WTC11 (cell line): ENCODE data around the gene RAB13. TPM values are rescaled to one million over a fixed set of nuclear protein-coding genes. Genes with fewer than 3 reads are reported as not detected.

Source experiments
- AFF4 ChIP-seq: sonication (generic); formaldehyde crosslinking; IDR thresholded peaks from 2 replicates; pipeline ENCODE4 v1.8.1; 2023; ENCODE audit warnings: mild to moderate bottlenecking, missing genetic modification reagents, borderline replicate concordance
- AR ChIP-seq: fragments of 250-450 bp; sonication (Bioruptor Pico); IDR thresholded peaks from 2 replicates; pipeline ENCODE4 v1.9.0; 2021; ENCODE audit warnings: mild to moderate bottlenecking
- ATF6 ChIP-seq: sonication (generic); formaldehyde crosslinking; IDR thresholded peaks from 2 replicates; pipeline ENCODE4 v1.8.1; 2023; ENCODE audit warnings: mild to moderate bottlenecking, missing genetic modification reagents
- CDX4 ChIP-seq: fragments of 250-450 bp; sonication (Bioruptor Pico); IDR thresholded peaks from 2 replicates; pipeline ENCODE4 v1.9.0; 2021; ENCODE audit warnings: moderate library complexity, mild to moderate bottlenecking, inconsistent platforms, borderline replicate concordance
- CTCF ChIP-seq: fragments of 200-600 bp; IDR thresholded peaks from 2 replicates; pipeline ENCODE4 v1.8.0; 2022; ENCODE audit warnings: antibody characterized with exemption
- KAT7 ChIP-seq: sonication (generic); formaldehyde crosslinking; IDR thresholded peaks from 2 replicates; pipeline ENCODE4 v1.8.1; 2023; ENCODE audit warnings: missing genetic modification reagents, mild to moderate bottlenecking, borderline replicate concordance
- SOX15 ChIP-seq: fragments of 250-450 bp; sonication (Bioruptor Pico); IDR thresholded peaks from 2 replicates; pipeline ENCODE4 v1.9.0; 2021; ENCODE audit warnings: mild to moderate bottlenecking
- USF2 ChIP-seq: sonication (generic); formaldehyde crosslinking; IDR thresholded peaks from 2 replicates; pipeline ENCODE4 v1.8.1; 2023; ENCODE audit warnings: mild to moderate bottlenecking, missing genetic modification reagents, moderate library complexity
- ZNF138 ChIP-seq: sonication (generic); formaldehyde crosslinking; conservative IDR thresholded peaks from 2 replicates; pipeline ENCODE4 v1.8.1; 2022; ENCODE audit warnings: mild to moderate bottlenecking, moderate library complexity, missing genetic modification reagents
- ZNF317 ChIP-seq: sonication (generic); formaldehyde crosslinking; IDR thresholded peaks from 2 replicates; pipeline ENCODE4 v1.8.1; 2023; ENCODE audit warnings: low read depth, mild to moderate bottlenecking, moderate library complexity, missing genetic modification reagents, borderline replicate concordance
- total RNA-seq: library from RNA; stranded (reverse); gene quantifications from 3 replicates; pipeline ENCODE4 v1.2.3, GENCODE V29; 2021

RAB13 gene
- total RNA-seq, 1 experiment from 2014 or later: 126 TPM

GRCh38 chr1:153945795-153946621 lies 40.1 kb downstream of the RAB13 start (continued):
- 0 out of 2 replicates have a peak, but pooled peaks have one; percentile 57 for TF ChIP-seq AFF4 (CRISPR knock-in tag)
- no peak for TF ChIP-seq SOX15
- TF ChIP-seq KAT7 (CRISPR knock-in tag): peak; percentile 34; the same call in 1 of the 2 replicates
- no peak for TF ChIP-seq AR (CRISPR knock-in tag)
- TF ChIP-seq CDX4 (CRISPR knock-in tag): no peak
- TF ChIP-seq ZNF317 (CRISPR knock-in tag): no peak
- TF ChIP-seq ZNF138 (CRISPR knock-in tag): no peak
- TF ChIP-seq ATF6 (CRISPR knock-in tag): no peak
- TF ChIP-seq CTCF: no peak
- TF ChIP-seq USF2 (CRISPR knock-in tag): peak; percentile 67
- TF ChIP-seq, all 79 proteins: peak for 13
